ENCODE data around the gene TNS3.

DNA sequence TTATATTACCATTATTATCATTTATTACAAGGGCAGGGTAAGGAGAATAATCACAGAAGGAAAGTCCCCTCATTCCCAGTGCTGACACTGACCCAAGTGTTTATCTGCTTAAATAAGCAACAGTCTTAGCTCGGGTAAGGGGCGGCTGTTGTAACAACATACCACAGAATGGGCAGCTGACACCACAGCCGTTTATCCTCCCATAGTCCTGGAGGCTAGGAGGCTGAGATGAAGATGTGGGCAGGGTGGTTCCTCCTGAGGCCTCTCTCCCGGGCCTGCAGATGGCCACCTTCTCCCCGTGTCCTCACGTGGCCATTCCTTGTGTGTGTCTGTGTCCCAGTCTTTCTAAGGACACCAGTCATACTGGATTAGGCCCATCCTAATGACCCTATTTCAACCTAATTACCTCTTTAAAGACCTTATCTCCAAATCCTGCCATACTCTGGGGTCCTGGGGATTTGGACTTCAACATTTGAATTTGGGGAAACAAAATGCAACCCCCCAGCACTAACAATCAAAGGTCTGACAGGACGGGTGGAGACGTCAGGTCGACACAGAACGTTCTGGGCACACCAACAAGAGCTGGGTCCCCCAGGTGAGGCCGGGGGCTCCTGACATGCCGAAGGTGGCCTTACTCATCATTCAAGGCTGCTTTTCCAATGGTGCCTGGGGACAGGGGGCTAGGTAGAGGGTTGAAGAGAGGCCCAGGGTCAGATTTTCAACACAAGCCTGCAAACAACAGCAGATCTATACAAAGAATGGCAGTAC is 93.5 kb downstream of the TNS3 start:
- no peak for TF ChIP-seq GATA2 (CRISPR knock-in tag; IDR thresholded peaks at IDR 0.05)
- TF ChIP-seq, protein P1, sequence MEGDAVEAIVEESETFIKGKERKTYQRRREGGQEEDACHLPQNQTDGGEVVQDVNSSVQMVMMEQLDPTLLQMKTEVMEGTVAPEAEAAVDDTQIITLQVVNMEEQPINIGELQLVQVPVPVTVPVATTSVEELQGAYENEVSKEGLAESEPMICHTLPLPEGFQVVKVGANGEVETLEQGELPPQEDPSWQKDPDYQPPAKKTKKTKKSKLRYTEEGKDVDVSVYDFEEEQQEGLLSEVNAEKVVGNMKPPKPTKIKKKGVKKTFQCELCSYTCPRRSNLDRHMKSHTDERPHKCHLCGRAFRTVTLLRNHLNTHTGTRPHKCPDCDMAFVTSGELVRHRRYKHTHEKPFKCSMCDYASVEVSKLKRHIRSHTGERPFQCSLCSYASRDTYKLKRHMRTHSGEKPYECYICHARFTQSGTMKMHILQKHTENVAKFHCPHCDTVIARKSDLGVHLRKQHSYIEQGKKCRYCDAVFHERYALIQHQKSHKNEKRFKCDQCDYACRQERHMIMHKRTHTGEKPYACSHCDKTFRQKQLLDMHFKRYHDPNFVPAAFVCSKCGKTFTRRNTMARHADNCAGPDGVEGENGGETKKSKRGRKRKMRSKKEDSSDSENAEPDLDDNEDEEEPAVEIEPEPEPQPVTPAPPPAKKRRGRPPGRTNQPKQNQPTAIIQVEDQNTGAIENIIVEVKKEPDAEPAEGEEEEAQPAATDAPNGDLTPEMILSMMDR (IDR thresholded peaks at IDR 0.05) = no peak
- TF ChIP-seq NRF1 (IDR thresholded peaks at IDR 0.05; ENCODE audit: low read depth, low read length) = no peak
- no peak for TF ChIP-seq CHD2 (IDR thresholded peaks at IDR 0.05; ENCODE audit: low read length, partially characterized antibody)
- no peak for TF ChIP-seq EZH2phosphoT487 (IDR thresholded peaks at IDR 0.05; ENCODE audit: borderline replicate concordance, low read depth)
- no peak for TF ChIP-seq POLR2AphosphoS5 (IDR thresholded peaks at IDR 0.05; ENCODE audit: low read depth, low read length)
- no peak for TF ChIP-seq RXRA (IDR thresholded peaks at IDR 0.05; ENCODE audit: borderline replicate concordance, low read depth)
- no peak for TF ChIP-seq SIN3A (IDR thresholded peaks at IDR 0.05; ENCODE audit: borderline replicate concordance, low read depth, low read length)
- TF ChIP-seq RAD21 (IDR thresholded peaks at IDR 0.05; ENCODE audit: low read length) = no peak
- no peak for TF ChIP-seq ELF1 (IDR thresholded peaks at IDR 0.05)
- no peak for TF ChIP-seq GABPA (IDR thresholded peaks at IDR 0.05; ENCODE audit: low read depth)
- no peak for TF ChIP-seq SMC3 (IDR thresholded peaks at IDR 0.05; ENCODE audit: low read depth, low read length)
- TF ChIP-seq, protein P2, sequence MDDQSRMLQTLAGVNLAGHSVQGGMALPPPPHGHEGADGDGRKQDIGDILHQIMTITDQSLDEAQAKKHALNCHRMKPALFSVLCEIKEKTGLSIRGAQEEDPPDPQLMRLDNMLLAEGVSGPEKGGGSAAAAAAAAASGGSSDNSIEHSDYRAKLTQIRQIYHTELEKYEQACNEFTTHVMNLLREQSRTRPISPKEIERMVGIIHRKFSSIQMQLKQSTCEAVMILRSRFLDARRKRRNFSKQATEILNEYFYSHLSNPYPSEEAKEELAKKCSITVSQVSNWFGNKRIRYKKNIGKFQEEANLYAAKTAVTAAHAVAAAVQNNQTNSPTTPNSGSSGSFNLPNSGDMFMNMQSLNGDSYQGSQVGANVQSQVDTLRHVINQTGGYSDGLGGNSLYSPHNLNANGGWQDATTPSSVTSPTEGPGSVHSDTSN (IDR thresholded peaks at IDR 0.05) = no peak
- no peak for TF ChIP-seq RFX5 (IDR thresholded peaks at IDR 0.05; ENCODE audit: low read length)

All from SK-N-SH (cell line).